Suprapubic skin (tissue), 4 donors: Measurements from ENCODE around the gene WNT9B.

Experiments
- EP300 ChIP-seq: sonication (generic); formaldehyde crosslinking; IDR thresholded peaks from one replicate; pipeline ENCODE4 v1.6.1; 2017; ENCODE audit warnings: antibody characterized with exemption
- POLR2AphosphoS5 ChIP-seq, 3 donors: sonication (generic); formaldehyde crosslinking; IDR thresholded peaks; one replicate each; pipeline ENCODE4 v1.6.1; 2017; ENCODE audit warnings: antibody characterized with exemption in 3 of 3

GRCh38 chr17:46847204-46848191 is 3.9 kb upstream of the WNT9B start:
- no peak for TF ChIP-seq EP300
- TF ChIP-seq POLR2AphosphoS5 (IDR thresholded peaks at IDR 0.05) = no peak
